HL-60/S4 treated with phorbol 12-myristate 13-acetate at 8.2 ng/mL for 4 days and 3 days (cell line): ENCODE measurements around the gene DALRD3.

ENCODE experiments used
- in situ Hi-C: fragments of 300-500 bp; cut with MboI; formaldehyde crosslinking; loops from 2 replicates; pipeline ENCODE4 v1.15.0; 2022; ENCODE audit warnings: low sequenced_read_pairs

DALRD3 gene

GRCh38 chr3:49017971-49018706 is at the start of gene DALRD3:
Gene DALRD3, minus strand, starts transcription at chr3:49018580. Its CDS starts 16 bp downstream, at chr3:49018564.
- in situ Hi-C loops: no loop called here

GRCh38 chr3:49058011-49058410 is 39.6 kb upstream of the DALRD3 start:
- in situ Hi-C loops: no loop called here

- in situ Hi-C loops: no loop called here
Measured at GRCh38 chr3:49057268-49057667, 38.9 kb upstream of the DALRD3 start.

GRCh38 chr3:49054344-49054862 is 36.0 kb upstream of the DALRD3 start:
- in situ Hi-C loops: no loop called here

GRCh38 chr3:49053543-49053942 is 35.2 kb upstream of the DALRD3 start:
- in situ Hi-C loops: no loop called here

GRCh38 chr3:49035281-49035680 is 16.9 kb upstream of the DALRD3 start:
- in situ Hi-C loops: no loop called here

- in situ Hi-C loops: no loop called here
Measured at GRCh38 chr3:49034650-49035049, 16.3 kb upstream of the DALRD3 start.

- in situ Hi-C loops: no loop called here
Measured at GRCh38 chr3:49032646-49033304, 14.4 kb upstream of the DALRD3 start.

- in situ Hi-C loops: no loop called here
Measured at GRCh38 chr3:49030321-49030720, 11.9 kb upstream of the DALRD3 start.

- in situ Hi-C loops: no loop called here
Measured at GRCh38 chr3:49029563-49029884, 11.1 kb upstream of the DALRD3 start.

GRCh38 chr3:49028673-49029562 is 10.5 kb upstream of the DALRD3 start, which contains the start of gene IMPDH2:
Gene IMPDH2, minus strand, starts transcription at chr3:49029398. Its CDS starts 48 bp downstream, at chr3:49029350.
- in situ Hi-C loops: no loop called here

- in situ Hi-C loops: no loop called here
Measured at GRCh38 chr3:49028298-49028672, 9.9 kb upstream of the DALRD3 start.

- in situ Hi-C loops: no loop called here
Measured at GRCh38 chr3:49027634-49028033, 9.3 kb upstream of the DALRD3 start.

GRCh38 chr3:49026536-49026935 is 8.2 kb upstream of the DALRD3 start:
- in situ Hi-C loops: no loop called here

- in situ Hi-C loops: no loop called here
Measured at GRCh38 chr3:49025793-49026520, 7.6 kb upstream of the DALRD3 start.

- in situ Hi-C loops: no loop called here
Measured at GRCh38 chr3:49025005-49025792, 6.8 kb upstream of the DALRD3 start.

GRCh38 chr3:49024449-49024848 is 6.1 kb upstream of the DALRD3 start:
- in situ Hi-C loops: no loop called here

- in situ Hi-C loops: no loop called here
Measured at GRCh38 chr3:49023775-49024174, 5.4 kb upstream of the DALRD3 start.

GRCh38 chr3:49022688-49023171 is 4.3 kb upstream of the DALRD3 start:
- in situ Hi-C loops: no loop called here
